Posterior vena cava (tissue), 2 donors: ENCODE results near the gene CCDC74B. TPM values are rescaled to one million over a fixed set of nuclear protein-coding genes. Genes with fewer than 3 reads are reported as not detected.
"Not testable (repeated sequence)": the region's sequence is repeated elsewhere in the genome, so short reads cannot be mapped to it uniquely, and the experiment has no call there.

Experiments used
- DNase-seq: peaks from one replicate; pipeline ENCODE4 v3.0.0-alpha.2; 2020; ENCODE audit warnings: low spot score
- intact Hi-C, 2 donors: fragments of 100-400 bp; cut with DNase I; formaldehyde crosslinking; loops; one replicate each; pipeline versions ENCODE4 v1.14.1 to v1.14.2; 2022 to 2023
- long read RNA-seq, 2 donors: library from polyadenylated mRNA; unstranded; transcript quantifications; one replicate each; pipeline ENCODE4 v2.0.0, GENCODE V29; 2020 to 2021
- total RNA-seq, 2 donors: library from RNA; stranded (reverse); fragmentation: NEBNext Ultra II Directional; extraction: Animal tissue kit (Norgen Biotek cat#: 25700); gene quantifications; one replicate each; pipeline ENCODE4 v1.2.1, GENCODE V29; 2021
- donor health status: DM: yes; HTN: yes; CAD: no.
- donor health status: DM: yes; HTN: yes; CAD: no.

The CCDC74B gene
- 1 to 10 TPM; 1.4 to 1.5 TPM for total RNA-seq
- long read RNA-seq, donor 1, result 0 reads
- long read RNA-seq, donor 2, transcript CCDC74B-201 (8 exons, 1,549 nt), result major isoform, 5 of 9 reads
- long read RNA-seq, donor 2, partial matches to known transcripts, result 0 of 9 reads
- long read RNA-seq, donor 2, other reads (novel, unspliced or antisense), result 2 of 9 reads

DNA sequence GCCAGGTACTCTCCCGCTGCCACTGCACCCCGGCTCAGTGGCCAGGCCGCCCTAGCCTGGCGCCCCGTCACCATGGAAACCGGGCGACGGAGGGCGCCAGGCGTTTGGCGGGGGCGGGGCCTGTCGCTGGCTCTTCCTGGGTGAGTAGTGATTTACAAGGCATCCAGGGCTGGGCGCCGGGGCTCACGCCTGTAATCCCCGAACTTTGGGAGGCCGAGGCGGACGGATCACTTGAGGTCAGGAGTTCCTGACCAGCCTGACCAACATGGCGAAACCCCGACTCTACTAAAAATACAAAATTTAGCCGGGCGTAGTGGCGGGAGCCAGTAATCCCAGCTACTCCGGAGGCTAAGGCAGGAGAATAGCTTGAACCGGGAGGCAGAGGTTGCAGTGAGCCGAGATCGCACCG is at the start of gene CCDC74B:
CCDC74B (minus strand) TSS at position 107 of the 409 bp plus-strand sequence. CDS start 116 bp downstream, outside the sequence.
- intact Hi-C loops, result not testable (repeated sequence)
- peak; percentile 76 for DNase-seq

DNA sequence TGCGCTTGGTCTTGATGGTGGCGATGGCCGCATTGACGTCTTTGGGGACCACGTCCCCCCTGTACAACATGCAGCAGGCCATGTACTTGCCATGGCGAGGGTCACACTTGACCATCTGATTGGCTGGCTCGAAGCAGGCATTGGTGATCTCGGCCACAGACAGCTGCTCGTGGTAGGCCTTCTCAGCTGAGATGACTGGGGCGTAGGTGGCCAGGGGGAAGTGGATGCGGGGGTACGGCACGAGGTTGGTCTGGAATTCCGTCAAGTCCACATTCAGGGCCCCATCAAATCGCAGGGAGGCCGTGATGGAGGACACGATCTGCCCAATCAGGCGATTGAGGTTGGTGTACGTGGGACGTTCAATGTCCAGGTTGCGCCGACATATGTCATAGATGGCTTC is 48.9 kb upstream of the CCDC74B start:
- intact Hi-C loops, result not testable (repeated sequence)

DNA sequence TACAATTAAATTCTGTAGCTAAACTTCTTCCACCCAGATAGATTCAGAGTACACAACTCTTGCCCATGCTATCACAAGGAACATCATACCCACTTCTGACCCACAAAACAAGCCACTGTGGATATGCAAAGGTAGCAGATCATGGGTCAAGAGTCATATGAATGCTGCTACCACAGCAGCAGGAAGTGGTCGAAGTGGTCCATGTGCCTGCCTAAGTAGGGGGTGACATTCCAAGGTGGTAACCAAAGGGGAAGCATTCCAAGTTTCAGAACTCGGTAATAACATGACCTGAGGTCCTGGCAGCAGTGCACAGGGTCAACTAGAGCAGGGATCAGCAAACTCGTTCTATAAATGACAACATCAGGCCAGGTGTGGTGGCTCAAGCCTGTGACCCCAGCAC is 47.5 kb upstream of the CCDC74B start:
- intact Hi-C loops, result not testable (repeated sequence)
- DNase-seq, result peak; percentile 32

More for the DNA sequence above, 48.9 kb upstream of the CCDC74B start:
- DNase-seq, result peak; percentile 49

DNA sequence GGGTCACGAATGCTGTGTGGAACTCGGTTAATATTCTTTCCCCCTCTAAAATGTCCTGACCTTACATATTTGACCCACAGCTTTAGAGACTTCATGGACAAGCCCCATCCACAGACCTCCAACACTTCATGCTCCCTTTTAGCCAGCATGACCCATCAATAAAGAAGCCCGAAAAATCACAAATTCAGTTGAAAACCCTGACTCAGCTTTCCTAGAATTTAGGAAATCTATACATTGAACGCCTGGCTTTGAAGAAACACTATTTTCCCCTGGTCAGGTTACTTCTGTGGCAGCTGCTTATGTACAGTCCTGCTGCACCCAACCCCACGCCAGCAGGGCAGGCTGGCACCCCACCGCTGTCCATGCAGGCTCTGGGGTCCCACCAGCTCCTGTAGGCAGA is 46.4 kb upstream of the CCDC74B start:
- intact Hi-C loops, DNase-seq: not testable (repeated sequence)

DNA sequence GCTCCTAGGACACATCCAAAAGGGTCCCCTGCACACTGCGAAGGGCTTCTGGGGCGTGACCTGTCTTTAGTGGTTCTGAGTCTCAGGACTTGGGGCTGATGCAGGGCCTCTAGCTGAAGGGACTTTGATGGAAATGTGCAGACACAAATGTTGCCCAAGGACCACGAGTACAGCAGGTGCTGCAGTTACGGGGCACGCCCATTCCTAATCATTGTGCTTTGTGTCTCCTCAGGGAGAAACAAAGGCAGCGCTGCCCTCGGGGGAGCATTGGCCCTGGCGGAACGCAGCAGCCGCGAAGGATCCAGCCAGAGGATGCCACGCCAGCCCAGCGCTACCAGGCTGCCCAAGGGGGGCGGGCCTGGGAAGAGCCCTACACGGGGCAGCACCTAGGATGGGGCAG is 45.3 kb upstream of the CCDC74B start:
- intact Hi-C loops, result no loop called here
- peak; percentile 48 for DNase-seq

DNA sequence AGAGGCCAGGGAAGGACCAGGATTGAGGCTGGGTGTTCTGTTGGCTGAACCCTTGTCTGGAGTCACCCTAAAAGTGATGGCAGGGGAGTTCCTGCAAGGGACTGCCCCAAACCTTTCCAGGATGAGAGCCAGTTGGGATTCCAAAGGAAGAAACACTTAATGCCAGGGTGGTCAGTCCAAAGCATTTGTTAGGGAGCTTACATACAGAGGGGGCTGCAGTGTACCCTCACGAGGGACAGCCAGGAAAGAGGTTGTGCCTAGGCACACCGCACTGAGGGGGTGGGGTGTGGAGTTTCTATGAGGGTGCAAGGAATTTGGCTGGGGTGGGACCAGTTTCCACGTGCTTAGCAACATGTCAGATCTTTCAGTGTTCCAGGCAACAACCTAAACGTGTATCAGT is 44.0 kb upstream of the CCDC74B start:
- DNase-seq, result not testable (repeated sequence)
- intact Hi-C loops, result loop anchor here in 1 of 2 donors (10.0 kb wide), 1 partner anchor 146 kb away; no protein-coding TSS in a partner anchor

DNA sequence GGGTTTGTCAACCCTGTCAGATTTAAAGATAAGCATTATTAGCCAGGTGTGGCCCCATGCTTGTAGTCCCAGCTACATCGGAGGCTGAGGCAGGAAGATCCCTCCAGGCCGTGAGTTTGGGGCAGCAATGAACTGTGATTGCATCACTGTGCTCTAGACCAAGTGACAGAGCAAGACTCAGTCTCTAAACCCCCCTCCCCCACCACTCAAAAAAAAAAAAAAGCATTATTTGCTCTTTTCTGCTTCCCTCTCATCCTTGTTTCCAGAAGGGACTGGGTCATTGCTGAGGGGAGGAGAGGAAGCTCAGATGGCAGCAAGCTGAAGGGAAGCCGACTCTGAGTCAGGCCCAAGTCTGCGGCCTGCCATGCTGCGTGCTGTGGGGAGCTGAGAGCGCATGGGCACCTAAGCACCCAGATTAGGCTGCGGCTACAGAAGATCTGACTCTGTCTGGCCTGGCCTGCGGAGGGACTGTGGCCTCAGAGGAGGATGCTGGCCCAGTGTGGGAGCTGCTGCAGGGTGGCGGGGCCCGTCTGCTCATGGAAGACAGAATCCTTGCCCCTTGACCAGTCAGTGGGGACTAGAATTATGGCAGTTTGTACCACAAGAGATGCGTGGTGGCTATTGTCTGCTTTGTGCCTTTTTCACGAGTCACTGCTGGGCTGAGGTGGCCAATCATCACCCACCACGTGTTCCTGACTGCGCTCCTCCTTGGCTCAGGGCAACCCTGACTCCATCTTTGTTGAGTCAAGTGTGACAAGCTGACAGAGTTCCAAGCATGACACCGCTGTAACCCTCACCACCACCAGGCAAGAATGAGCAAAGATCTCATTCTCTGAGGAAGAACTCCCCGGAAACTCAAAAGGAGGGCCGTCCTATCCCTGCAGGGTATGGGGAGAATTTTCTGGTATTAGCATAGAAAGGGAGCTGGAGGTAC is 43.2 kb upstream of the CCDC74B start:
- intact Hi-C loops, result loop anchor here in 1 of 2 donors (10.0 kb wide), 1 partner anchor 147 kb away; no protein-coding TSS in a partner anchor
- peak; percentile 17 for DNase-seq

DNA sequence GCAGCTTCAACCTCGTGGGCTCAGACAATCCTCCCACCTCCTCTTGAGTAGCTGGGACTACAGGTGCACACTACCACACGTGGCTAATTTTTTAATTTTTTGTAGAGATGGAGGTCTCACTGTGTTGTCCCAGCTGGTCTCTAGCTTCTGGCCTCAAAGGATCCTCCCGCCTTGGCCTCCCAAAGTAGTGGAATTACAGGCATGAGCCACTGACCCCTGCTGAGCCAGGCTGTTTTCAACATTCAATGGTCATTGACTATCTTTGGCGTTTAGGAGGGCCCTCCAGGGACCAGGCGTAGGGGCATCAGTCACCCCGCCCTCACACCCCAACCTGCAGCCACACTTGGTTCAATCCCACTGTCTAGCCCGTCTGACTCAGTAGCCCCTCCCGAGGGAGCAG is 42.4 kb upstream of the CCDC74B start:
- DNase-seq, result peak; percentile 25
- intact Hi-C loops, result loop anchor here in 1 of 2 donors (10.0 kb wide), 1 partner anchor 148 kb away; no protein-coding TSS in a partner anchor

DNA sequence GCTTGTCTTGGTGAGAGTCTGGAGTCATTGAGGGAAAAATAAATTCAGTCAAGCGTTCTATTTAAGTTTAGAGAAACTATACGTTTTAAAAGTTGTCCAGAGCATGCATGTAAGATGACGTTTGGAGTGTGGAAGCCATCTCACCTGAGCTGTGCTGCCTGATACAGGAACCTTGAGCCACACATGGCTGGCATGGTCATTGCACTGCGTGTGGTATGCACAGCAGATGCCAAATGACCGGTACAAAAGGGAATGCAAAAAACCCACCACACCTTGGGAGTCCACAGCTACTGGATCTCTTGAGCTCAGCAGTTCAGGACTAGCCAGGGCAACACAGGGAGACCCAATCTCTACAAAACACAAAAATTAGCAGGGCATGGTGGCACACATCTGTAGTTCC is 41.5 kb upstream of the CCDC74B start:
- intact Hi-C loops, result loop anchor here in 1 of 2 donors (10.0 kb wide), 1 partner anchor 148 kb away; no protein-coding TSS in a partner anchor
- DNase-seq, result peak; percentile 24

DNA sequence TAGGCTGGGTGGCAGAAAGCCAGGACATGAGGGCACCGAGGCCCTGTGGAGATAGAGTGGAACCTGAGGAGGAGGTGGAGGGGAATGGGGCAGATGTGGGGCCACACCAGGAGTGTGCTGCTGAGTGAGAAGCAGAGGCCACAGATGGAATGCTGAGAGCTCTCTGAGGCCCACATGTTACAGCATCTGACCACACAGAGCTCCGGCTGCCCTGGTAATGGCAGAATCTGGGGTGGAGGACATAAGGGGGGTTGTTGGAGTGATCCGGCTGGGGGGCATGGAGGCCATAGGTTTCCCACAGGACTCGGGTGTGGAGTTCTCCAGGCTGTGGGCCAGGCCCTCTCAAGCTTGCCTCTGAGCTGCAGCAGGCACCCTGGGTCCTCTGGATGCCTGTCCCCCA is 41.0 kb upstream of the CCDC74B start:
- peak; percentile 55 for DNase-seq
- intact Hi-C loops, result loop anchor here in 1 of 2 donors (10.0 kb wide), 1 partner anchor 149 kb away; no protein-coding TSS in a partner anchor

DNA sequence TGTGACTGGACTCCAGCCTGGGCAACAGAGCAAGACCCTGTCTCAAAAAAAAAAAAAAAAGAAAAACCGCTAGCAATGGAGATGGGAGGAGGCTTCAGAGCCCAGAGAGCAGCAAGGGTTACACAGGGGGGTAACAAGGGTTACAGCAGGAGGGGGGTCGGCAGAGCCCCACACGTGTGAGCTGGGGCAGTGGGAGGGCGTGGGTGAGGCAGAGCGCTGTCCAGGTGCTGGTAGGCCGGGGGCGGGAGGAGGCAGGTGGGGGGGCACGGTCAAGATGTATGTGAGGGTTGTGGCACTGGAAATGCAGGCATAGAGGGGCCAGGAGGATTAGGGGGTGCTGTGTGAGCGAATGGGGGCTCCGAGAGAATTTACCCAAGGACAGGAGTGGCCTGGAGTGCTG is 40.5 kb upstream of the CCDC74B start:
- intact Hi-C loops, result loop anchor here in 1 of 2 donors (10.0 kb wide), 1 partner anchor 149 kb away; no protein-coding TSS in a partner anchor

DNA sequence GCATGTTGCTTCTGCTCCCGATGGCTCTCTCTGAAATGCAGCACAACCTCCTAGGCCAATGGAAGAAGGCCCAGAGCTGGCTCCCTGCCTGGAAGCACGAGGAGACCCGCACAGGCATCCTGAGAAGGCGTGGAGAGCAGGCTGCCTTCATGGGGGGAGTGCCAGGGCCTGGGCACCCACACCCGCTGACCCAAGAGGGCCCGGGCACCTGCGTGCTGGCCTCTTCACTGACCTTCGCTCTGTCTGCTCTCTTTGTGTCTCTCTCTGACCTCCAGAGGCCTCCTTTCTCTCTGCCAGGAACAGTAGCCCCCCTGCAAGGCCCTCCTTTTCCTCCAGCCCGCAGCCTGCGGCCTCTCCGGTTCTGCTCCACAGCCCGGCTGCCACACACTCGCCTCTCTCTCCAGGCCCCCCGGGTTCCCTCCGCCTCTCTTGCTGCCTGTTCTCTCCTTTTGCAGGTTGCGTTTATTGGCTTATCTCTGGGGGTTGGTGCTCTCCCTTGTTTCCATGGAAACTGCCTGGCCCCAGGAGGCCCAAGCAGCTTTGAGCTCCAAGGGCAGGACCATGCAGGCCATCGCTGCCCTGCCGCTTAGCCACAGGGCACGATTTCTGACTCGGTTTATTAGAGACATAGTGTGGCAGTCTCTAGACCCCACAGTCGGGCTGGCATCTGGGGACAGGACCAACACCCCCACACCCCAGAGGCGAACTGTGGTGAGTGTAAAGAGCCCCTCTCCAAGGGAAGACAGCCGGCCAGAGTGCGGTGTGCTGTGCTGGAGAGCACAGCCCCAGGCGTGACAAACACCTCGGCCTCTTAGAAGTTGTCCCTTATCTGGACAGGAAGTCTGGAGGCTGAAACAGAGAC is 38.8 kb upstream of the CCDC74B start:
- intact Hi-C loops, result loop anchor here in 1 of 2 donors (10.0 kb wide), 1 partner anchor 151 kb away; no protein-coding TSS in a partner anchor
- DNase-seq, result no peak

More for the DNA sequence above, 40.5 kb upstream of the CCDC74B start:
- no peak for DNase-seq

DNA sequence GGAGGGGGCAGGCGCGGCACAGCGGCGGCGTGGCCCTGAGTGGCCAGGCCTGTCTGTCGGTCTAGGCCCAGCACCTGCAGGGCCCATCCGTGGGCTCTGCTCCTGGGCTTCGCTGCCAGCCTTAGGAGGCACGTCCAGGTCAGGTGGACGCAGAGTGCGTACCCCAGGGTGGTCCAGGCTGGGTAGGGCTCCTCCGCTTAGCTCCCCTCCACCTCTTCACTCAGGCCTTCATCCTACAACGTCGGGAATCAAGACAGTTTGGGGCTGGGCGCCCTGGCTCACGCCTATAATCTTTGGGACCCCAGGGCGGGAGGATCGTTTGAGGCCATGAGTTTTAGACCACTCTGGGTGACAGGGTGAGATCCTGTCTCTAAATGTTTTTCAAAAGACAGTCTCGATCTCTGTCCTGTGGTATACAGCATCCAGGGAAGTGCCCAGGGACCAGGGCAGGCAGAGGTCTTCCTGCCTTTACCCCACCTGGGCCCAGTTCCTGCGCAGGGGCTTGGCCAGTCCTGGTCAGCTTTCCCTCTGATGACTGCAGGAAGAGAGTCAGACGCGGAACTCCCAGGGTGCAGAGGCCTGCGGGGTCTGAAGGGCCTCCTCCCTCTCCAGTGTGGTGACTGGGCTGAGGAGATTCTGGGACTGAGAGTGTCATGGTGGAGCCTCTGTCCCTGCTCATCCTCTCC is 38.1 kb upstream of the CCDC74B start:
- intact Hi-C loops, result loop anchor here in 1 of 2 donors (10.0 kb wide), 1 partner anchor 152 kb away; no protein-coding TSS in a partner anchor
- DNase-seq, result not testable (repeated sequence)

DNA sequence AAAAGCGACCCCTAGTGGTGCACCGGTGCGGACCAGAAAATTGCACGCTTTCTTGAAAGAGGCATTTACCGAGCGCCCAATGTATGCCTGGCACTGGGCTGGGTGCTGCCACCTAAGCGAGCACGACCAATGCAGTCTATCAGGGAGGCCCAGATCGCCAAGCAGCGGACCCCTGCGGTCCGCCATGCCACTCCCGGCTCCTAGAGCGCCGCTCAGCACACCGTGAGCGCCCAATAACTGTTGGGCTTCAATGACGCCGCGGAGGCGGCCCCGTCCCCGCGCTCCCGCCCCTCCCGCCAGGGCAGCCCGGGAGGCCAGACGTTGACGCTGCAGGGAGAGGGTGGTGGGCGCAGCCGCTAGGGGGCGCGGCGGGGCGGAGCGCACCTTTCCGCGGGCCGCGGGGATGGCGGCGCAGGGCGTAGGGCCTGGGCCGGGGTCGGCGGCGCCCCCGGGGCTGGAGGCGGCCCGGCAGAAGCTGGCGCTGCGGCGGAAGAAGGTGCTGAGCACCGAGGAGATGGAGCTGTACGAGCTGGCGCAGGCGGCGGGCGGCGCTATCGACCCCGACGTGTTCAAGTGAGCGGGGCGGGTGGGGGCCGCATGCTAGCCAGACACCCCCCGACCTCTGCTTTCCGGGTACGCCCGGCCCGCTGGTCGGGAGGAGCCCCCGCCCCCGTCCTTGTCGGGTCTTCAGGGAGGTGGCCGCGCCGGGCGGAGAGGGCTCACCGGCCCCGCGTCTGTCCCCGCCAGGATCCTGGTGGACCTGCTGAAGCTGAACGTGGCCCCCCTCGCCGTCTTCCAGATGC is 37.2 kb upstream of the CCDC74B start, which contains the start of gene MZT2B:
MZT2B (plus strand) TSS at position 383 of the 803 bp plus-strand sequence; CDS start at position 404, 21 bp downstream.
- intact Hi-C loops, result loop anchor here in 1 of 2 donors (10.0 kb wide), 1 partner anchor 153 kb away; no protein-coding TSS in a partner anchor
- DNase-seq, result peak; percentile 97

DNA sequence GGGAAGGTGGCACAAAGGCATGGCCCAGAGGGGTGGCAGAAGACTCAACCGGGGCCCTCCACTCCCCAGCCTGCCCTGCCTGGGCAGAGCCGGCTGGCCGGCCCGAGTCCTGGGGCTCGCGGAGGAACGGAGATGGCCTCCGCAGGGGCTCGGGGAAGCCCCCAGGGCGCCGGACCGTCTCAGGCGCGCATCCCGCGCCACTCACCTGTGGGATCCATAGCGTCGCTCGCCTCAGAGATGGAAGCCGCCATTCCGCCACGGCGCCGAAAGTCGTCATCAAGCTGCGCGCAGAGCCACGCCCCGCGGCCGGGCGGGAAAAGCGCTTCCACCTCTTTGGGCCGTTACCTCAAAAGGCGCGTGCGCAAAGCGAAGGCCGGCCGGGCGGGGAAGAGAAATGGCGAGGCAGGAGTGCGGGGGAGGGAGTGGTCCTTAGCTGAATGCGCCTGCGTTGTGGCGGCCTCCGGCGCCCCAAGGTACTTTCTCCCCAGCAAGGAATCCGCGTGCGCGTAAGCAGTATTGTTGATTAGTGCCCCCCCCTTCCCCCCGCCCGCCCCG is 36.5 kb upstream of the CCDC74B start, which contains the start of gene SMPD4:
SMPD4 (minus strand) TSS at position 278 of the 555 bp plus-strand sequence. CDS start 5,010 bp downstream, outside the sequence.
- intact Hi-C loops, result loop anchor here in 1 of 2 donors (10.0 kb wide), 1 partner anchor 153 kb away; no protein-coding TSS in a partner anchor
- DNase-seq, result peak; percentile 99
